Left colon (tissue), 2 donors: ENCODE results near the gene CNGB1. TPM values are rescaled to one million over a fixed set of nuclear protein-coding genes. Genes with fewer than 3 reads are reported as not detected.
"Not testable (repeated sequence)": the region's sequence is repeated elsewhere in the genome, so short reads cannot be mapped to it uniquely, and the experiment has no call there.

Experiments used
- ATAC-seq: fragments of 200-7000 bp; cut with Tn5 transposase; one replicate; pipeline ENCODE4 v1.9.1; 2020; ENCODE audit warnings: mild to moderate bottlenecking, moderate library complexity
- DNase-seq, 2 donors: peaks; one replicate each; pipeline ENCODE4 v3.0.0-alpha.2; 2020
- intact Hi-C, 2 donors: fragments of 100-400 bp; cut with DNase I in 1 of 2; cut with micrococcal nuclease in 1 of 2; formaldehyde crosslinking; loops; one replicate each; pipeline versions ENCODE4 v1.11.2 to v1.14.0; 2022; cut with DNase I, micrococcal nuclease
- total RNA-seq, 2 donors: library from RNA; stranded (reverse); fragmentation: NEBNext Ultra II Directional; extraction: Animal tissue kit (Norgen Biotek cat#: 25700); gene quantifications; one replicate each; pipeline ENCODE4 v1.2.1, GENCODE V29; 2021
- donor health status: DM: no; HTN: no; CAD: no.
- donor health status: DM: yes; HTN: yes; CAD: no.

Gene CNGB1
- total RNA-seq, 2 donors from 2014 or later, result 0.17 to 0.49 TPM

GRCh38 chr16:57900796-57901479, 70.0 kb downstream of the CNGB1 start:
- ATAC-seq (no peak), DNase-seq (no peak)
- intact Hi-C loops, result loop anchor here in 1 of 2 donors (10.0 kb wide), 1 partner anchor 94 kb away; no protein-coding TSS in a partner anchor

GRCh38 chr16:57899771-57900661, 70.9 kb downstream of the CNGB1 start:
- intact Hi-C loops, result loop anchor here (5.0 to 10.0 kb wide), 2 partner anchors 95 to 102 kb away; partner anchors contain the start of genes USB1 (in 1 of the 2) and ZNF319 (in 1 of the 2)
- ATAC-seq (peak; percentile 67), DNase-seq (peak; percentile 52 to 85)

GRCh38 chr16:57898961-57899360, 72.0 kb downstream of the CNGB1 start:
- intact Hi-C loops, result loop anchor here in 1 of 2 donors (5.0 kb wide), 1 partner anchor 103 kb away; the partner anchor contains the start of genes USB1 and ZNF319
- ATAC-seq (no peak), DNase-seq (no peak)

DNA sequence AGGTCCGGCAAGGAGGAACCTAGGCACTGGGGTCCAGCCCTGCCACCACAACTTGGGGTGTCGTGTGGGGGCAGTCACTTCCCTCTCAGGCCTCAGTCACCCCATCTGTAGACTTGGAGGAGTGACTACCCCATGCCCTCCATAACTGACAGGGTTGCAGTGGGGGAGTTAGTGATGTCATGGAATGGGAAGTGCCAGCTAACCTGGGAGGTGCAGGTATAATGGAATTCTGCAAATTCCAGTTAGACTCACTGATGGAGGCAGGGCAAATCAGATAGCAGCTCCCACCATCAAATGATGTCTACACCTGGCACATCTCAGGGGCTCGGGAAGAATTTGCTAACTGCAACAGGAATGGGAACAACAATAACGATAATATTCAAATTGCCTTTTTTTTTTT, 72.9 kb downstream of the CNGB1 start:
- intact Hi-C loops, result loop anchor here in 1 of 2 donors (5.0 kb wide), 1 partner anchor 104 kb away; the partner anchor contains the start of genes USB1 and ZNF319
- ATAC-seq (no peak), DNase-seq (no peak)

GRCh38 chr16:57897053-57897784, 73.7 kb downstream of the CNGB1 start:
- DNase-seq (no peak), ATAC-seq (no peak)
- intact Hi-C loops, result loop anchor here in 1 of 2 donors (5.0 kb wide), 1 partner anchor 105 kb away; the partner anchor contains the start of genes USB1 and ZNF319

GRCh38 chr16:57895081-57895547, 75.8 kb downstream of the CNGB1 start:
- intact Hi-C loops, result loop anchor here in 1 of 2 donors (5.0 kb wide), 1 partner anchor 107 kb away; the partner anchor contains the start of genes USB1 and ZNF319
- ATAC-seq, DNase-seq: not testable (repeated sequence)

- ATAC-seq (peak; percentile 38), DNase-seq (no peak)
- intact Hi-C loops, result loop anchor here in 1 of 2 donors (5.0 kb wide), 1 partner anchor 108 kb away; the partner anchor contains the start of genes USB1 and ZNF319
These were observed 76.4 kb downstream of the CNGB1 start for GRCh38 chr16:57894390-57895080.

GRCh38 chr16:57893559-57894389, 77.2 kb downstream of the CNGB1 start:
- intact Hi-C loops, result no loop called here
- DNase-seq (no peak), ATAC-seq (peak; percentile 87)

DNA sequence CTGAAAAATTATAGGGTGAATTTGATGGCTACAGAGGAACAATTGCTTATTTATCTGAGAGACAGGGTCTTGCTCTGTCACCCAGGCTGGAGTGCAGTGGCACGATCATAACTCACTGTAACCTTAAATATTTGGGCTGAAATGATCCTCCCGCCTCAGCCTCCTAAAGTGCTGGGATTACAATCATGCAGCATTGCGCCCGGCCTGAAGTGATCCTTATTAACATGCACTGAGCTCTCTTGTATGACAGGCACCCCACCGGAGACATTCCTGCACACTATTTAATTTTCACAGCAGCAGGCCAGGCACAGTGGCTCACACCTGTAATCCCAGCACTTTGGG, 77.7 kb downstream of the CNGB1 start:
- intact Hi-C loops, result no loop called here
- ATAC-seq, result no peak

DNA sequence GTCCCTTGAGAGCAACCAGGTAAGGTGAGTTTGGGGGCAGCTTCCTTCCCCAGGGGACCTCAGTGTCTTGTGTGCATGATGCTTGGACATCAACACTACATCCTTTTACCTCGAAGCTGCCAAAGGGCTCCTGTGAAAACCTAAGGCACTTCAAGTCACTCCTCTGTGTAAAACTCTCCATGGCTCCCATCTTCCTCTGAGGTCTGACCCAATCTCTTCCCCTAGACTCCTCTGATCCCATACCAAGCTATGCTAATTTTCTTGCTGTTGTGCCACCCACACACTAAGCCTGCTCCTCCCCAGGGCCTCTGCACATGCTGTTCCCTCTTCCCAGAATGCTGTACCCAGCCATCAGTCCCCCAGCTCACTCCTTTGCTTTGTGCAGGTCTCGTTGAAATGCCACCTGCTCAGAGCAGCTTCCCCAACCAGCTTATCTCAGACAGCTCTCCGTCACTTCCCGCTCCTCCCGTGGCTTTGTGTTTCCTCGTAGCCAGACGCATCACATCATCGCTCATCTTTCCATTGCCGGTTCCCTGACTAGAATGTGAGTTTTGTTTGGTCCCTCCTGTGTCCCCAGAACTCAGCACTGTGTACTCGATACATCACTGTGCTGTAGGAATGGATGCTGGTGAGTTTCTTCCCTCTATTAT, 78.4 kb downstream of the CNGB1 start:
- DNase-seq (peak; percentile 28 to 53), ATAC-seq (peak; percentile 67)
- intact Hi-C loops, result no loop called here

More for the DNA sequence above, 77.7 kb downstream of the CNGB1 start:
- DNase-seq, result no peak

GRCh38 chr16:57892041-57892440, 78.9 kb downstream of the CNGB1 start:
- no peak for DNase-seq

DNA sequence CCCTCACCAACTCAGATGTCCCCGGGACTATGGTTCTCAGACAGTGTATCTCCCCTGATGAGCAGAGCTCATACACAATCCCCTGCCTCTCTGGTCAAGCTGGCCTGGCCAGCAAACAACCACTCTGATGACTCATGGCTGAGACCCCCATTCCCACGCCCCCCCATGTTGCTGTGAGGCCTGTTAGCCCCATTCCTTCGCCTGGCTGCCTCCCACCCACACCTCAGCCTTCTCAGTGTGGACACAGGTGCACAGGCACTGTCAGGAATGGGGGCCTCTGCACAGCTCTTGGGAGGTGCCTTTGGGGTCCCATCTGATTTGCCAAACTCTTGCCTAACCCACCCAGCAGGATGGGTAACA, 80.2 kb downstream of the CNGB1 start:
- no peak for ATAC-seq
- no peak for DNase-seq
- intact Hi-C loops, result no loop called here

More at GRCh38 chr16:57892041-57892440, 78.9 kb downstream of the CNGB1 start:
- no peak for ATAC-seq
- intact Hi-C loops, result no loop called here

- no peak for DNase-seq
- intact Hi-C loops, result no loop called here
- ATAC-seq, result no peak
These were observed 80.8 kb downstream of the CNGB1 start for GRCh38 chr16:57889960-57890751.

DNA sequence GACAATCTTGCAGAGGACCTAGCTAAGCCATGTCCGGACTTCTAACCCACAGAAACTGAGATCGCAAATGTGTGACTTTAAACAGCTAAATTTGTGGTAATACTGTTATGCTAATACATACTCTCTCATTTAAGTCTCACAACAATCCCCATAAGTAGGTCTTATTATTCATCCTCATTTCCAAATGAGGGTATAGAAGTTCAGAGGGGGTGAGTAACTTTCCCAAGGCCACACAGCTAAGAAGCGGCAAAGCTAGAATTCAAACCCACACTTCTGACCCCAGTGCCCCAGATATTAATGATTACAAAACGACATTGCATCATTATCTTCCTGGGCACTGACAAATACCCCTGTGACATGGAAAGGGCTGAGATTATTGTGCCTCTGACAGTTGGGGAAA, 81.4 kb downstream of the CNGB1 start:
- DNase-seq, result no peak
- intact Hi-C loops, result no loop called here
- ATAC-seq, result no peak

- ATAC-seq, result no peak
- DNase-seq, result no peak
- intact Hi-C loops, result no loop called here
These were observed 81.8 kb downstream of the CNGB1 start for GRCh38 chr16:57889111-57889510.

DNA sequence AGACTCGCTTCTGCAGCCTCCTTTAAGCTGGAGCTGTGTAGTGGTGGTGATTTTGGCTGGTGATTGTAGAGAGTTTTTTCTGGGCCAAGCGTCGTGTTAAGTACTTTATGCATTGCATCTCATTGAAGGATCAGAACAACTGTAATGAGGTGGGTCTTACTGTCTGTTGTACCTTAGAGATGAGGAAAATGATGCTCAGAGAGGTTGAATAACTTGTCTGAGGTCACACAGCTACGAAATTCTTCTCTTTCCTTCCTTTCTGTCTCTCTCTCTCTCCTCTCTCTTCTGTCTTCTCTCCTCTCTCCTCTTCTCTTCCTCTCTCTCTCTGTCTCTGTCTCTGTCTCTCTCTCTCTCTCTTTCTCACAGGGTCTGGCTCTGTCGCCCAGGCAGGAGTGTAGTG, 82.8 kb downstream of the CNGB1 start:
- intact Hi-C loops, result no loop called here
- ATAC-seq, result no peak
- no peak for DNase-seq
